Measurements from ENCODE around the gene RCAN1. TPM values are rescaled to one million over a fixed set of nuclear protein-coding genes. Genes with fewer than 3 reads are reported as not detected.
A peak's percentile ranks its signal among the peaks of the same experiment; 100 is the strongest.

The RCAN1 gene
- total RNA-seq, result 100 to 1,000 TPM in 1 of 9 donors, 10 to 100 TPM in 8; 33.7 to 102 (median 57.6) TPM
- 10 to 100 TPM; 56.3 to 99.1 TPM for polyA plus RNA-seq
- long read RNA-seq, donor 1, transcript RCAN1-201 (4 exons, 2,490 nt), result major isoform, 70 of 85 reads
- long read RNA-seq, donor 1, transcript RCAN1-202 (4 exons, 2,408 nt), result minor isoform, 8 of 85 reads
- long read RNA-seq, donor 1, partial matches to known transcripts, result 0 of 85 reads
- long read RNA-seq, donor 1, other reads (novel, unspliced or antisense), result 5 of 85 reads
- long read RNA-seq, donor 2, transcript RCAN1-202 (4 exons, 2,408 nt), result major isoform, 64 of 86 reads
- long read RNA-seq, donor 2, partial matches to known transcripts, result 6 of 86 reads
- long read RNA-seq, donor 2, other reads (novel, unspliced or antisense), result 5 of 86 reads
- long read RNA-seq, donor 3, transcript RCAN1-202 (4 exons, 2,408 nt), result minor isoform, 43 of 193 reads
- long read RNA-seq, donor 3, transcript RCAN1-201 (4 exons, 2,490 nt), result major isoform, 137 of 193 reads
- long read RNA-seq, donor 3, partial matches to known transcripts, result 1 of 193 reads
- long read RNA-seq, donor 3, other reads (novel, unspliced or antisense), result 10 of 193 reads

- Histone ChIP-seq H3K27me3 (no peaks in the 10 kb centered on the region), H3K4me3 (peak within 1 kb of the TSS; percentile 56 to 99 (median 82)), H3K4me1 (peaks cover 3 to 51% (median 28%) of the 10 kb centered on the region in 12 donors), H3K27ac (peak within 1 kb of the TSS; percentile 78 to 95 (median 89)), H3K9me3 (no peaks in the 10 kb centered on the region), H3K36me3 (no peaks in the 10 kb centered on the region)
- DNase-seq (peak; percentile 92 to 95 (median 92)), ATAC-seq (peak; percentile 98 to 99 (median 98))
- intact Hi-C loops (cut with DNase I), result loop anchor here in 1 of 10 donors (5.0 kb wide), 1 partner anchor 93 kb away; no protein-coding TSS in a partner anchor
- peak in 1 of 2 donors; percentile 52 for TF ChIP-seq POLR2A (IDR thresholded peaks at IDR 0.05)
- TF ChIP-seq, protein P1, sequence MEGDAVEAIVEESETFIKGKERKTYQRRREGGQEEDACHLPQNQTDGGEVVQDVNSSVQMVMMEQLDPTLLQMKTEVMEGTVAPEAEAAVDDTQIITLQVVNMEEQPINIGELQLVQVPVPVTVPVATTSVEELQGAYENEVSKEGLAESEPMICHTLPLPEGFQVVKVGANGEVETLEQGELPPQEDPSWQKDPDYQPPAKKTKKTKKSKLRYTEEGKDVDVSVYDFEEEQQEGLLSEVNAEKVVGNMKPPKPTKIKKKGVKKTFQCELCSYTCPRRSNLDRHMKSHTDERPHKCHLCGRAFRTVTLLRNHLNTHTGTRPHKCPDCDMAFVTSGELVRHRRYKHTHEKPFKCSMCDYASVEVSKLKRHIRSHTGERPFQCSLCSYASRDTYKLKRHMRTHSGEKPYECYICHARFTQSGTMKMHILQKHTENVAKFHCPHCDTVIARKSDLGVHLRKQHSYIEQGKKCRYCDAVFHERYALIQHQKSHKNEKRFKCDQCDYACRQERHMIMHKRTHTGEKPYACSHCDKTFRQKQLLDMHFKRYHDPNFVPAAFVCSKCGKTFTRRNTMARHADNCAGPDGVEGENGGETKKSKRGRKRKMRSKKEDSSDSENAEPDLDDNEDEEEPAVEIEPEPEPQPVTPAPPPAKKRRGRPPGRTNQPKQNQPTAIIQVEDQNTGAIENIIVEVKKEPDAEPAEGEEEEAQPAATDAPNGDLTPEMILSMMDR (IDR thresholded peaks at IDR 0.05), result no peak
- WGBS, 4 donors, result 0% methylated on average over 4 to 121 of the region's 121 CpGs
Observed at GRCh38 chr21:34614628-34615486, at the start of gene RCAN1. RCAN1 (minus strand) TSS chr21:34615113; CDS start chr21:34615011, 102 bp downstream.

GRCh38 chr21:34661848-34662247 is 46.9 kb upstream of the RCAN1 start:
- Histone ChIP-seq H3K4me3 (no peak overlapping the region), H3K4me1 (peaks cover 0 to 9% (median 0%) of the 10 kb centered on the region in 12 donors), H3K27ac (no peak overlapping the region), H3K9me3 (peaks cover 0 to 30% (median 17%) of the 10 kb centered on the region in 12 donors), H3K27me3 (peaks cover 0 to 13% (median 0%) of the 10 kb centered on the region in 9 donors), H3K36me3 (no peaks in the 10 kb centered on the region)
- DNase-seq (no peak), ATAC-seq (no peak)
- no peak for TF ChIP-seq POLR2A (IDR thresholded peaks at IDR 0.05)
- TF ChIP-seq, protein P1 (IDR thresholded peaks at IDR 0.05), result no peak
- intact Hi-C loops (cut with DNase I), result no loop called here

- H3K9me3 ChIP-seq, result peaks cover 0 to 22% (median 13%) of the 10 kb centered on the region in 12 donors
- intact Hi-C loops (cut with DNase I), result no loop called here
- no peaks in the 10 kb centered on the region for H3K36me3 ChIP-seq
- no peak overlapping the region for H3K4me3 ChIP-seq
- no peaks in the 10 kb centered on the region for H3K4me1 ChIP-seq
- DNase-seq (peak in 1 of 5 donors; percentile 6), ATAC-seq (no peak)
- TF ChIP-seq, protein P1 (IDR thresholded peaks at IDR 0.05), result no peak
- no peak for TF ChIP-seq POLR2A (IDR thresholded peaks at IDR 0.05)
- WGBS, 4 donors, result 82 to 92% (median 88%) methylated on average over 6 of the region's 6 CpGs
- peaks cover 0 to 13% (median 0%) of the 10 kb centered on the region in 9 donors for H3K27me3 ChIP-seq
- H3K27ac ChIP-seq, result no peak overlapping the region
Observed at GRCh38 chr21:34653522-34653921, 38.6 kb upstream of the RCAN1 start.
